HEK293T (cell line): Measurements from ENCODE around the gene PRKCZ.

ENCODE experiments used
- ARNT ChIP-seq: fragments of 450-650 bp; IDR thresholded peaks from 2 replicates; pipeline ENCODE4 v1.6.1; 2017; ENCODE audit warnings: mild to moderate bottlenecking
- CTBP1 ChIP-seq: fragments of 450-650 bp; IDR thresholded peaks from 2 replicates; pipeline ENCODE4 v1.6.1; 2016; ENCODE audit warnings: borderline replicate concordance
- ELF4 ChIP-seq: fragments of 450-650 bp; IDR thresholded peaks from 2 replicates; pipeline ENCODE4 v1.6.1; 2017; ENCODE audit warnings: antibody characterized with exemption
- FOXA1 ChIP-seq: fragments of 450-650 bp; IDR thresholded peaks from 2 replicates; pipeline ENCODE4 v1.6.1; 2016; ENCODE audit warnings: mild to moderate bottlenecking
- FOXK2 ChIP-seq: fragments of 450-650 bp; IDR thresholded peaks from 2 replicates; pipeline ENCODE4 v1.6.1; 2016; ENCODE audit warnings: mild to moderate bottlenecking
- FOXM1 ChIP-seq: fragments of 450-650 bp; IDR thresholded peaks from 2 replicates; pipeline ENCODE4 v1.6.1; 2017; ENCODE audit warnings: mild to moderate bottlenecking, borderline replicate concordance
- L3MBTL2 ChIP-seq: fragments of 450-650 bp; conservative IDR thresholded peaks from 2 replicates; pipeline ENCODE4 v1.6.1; 2016; ENCODE audit warnings: mild to moderate bottlenecking
- LEF1 ChIP-seq: fragments of 450-650 bp; IDR thresholded peaks from 2 replicates; pipeline ENCODE4 v1.6.1; 2017; ENCODE audit warnings: mild to moderate bottlenecking, borderline replicate concordance
- NFRKB ChIP-seq: fragments of 450-650 bp; IDR thresholded peaks from 2 replicates; pipeline ENCODE4 v1.6.1; 2016; ENCODE audit warnings: mild to moderate bottlenecking, moderate library complexity
- SUZ12 ChIP-seq: fragments of 450-650 bp; IDR thresholded peaks from 2 replicates; pipeline ENCODE4 v1.6.1; 2016; ENCODE audit warnings: mild to moderate bottlenecking
- TARDBP ChIP-seq: fragments of 450-650 bp; IDR thresholded peaks from 2 replicates; pipeline ENCODE4 v1.6.1; 2016
- ZNF384 ChIP-seq: fragments of 450-650 bp; IDR thresholded peaks from 2 replicates; pipeline ENCODE4 v1.6.1; 2016

DNA sequence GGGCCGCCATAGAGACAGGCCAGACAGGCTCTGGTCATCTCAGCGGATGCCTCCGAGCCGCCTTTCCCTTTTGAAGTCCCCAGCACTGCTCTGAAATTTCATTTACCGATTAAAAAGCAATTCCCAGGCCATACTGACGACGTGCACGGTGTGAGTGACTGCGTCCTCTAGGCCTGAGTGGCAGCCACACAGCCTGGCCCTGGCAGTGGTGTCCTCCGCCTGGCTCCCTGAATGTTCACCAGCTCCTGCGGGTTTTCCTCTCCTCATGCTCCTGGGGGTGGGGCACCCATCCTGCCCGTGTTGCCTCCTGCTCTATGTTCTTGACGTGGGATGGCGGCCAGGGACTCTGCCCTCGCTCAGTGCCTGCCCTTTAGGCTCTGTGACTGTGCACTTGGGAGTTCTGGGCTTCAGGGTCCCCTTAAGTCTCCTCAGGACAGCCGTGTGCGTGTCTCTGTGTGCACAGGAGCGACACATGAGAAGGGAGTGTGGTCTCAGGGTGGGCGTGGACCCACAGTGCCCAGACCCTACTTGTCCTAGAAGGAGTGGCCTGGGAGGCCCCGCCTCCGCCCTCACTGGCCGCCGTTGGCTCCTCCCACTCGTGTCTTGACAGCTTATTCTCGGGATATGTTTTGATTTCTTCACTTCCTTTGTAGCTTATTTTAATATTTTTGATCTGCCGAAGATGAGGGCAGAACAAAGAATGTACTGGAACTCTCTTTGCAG lies 181.5 kb downstream of the PRKCZ start:
- no peak for TF ChIP-seq SUZ12
- no peak for TF ChIP-seq LEF1
- TF ChIP-seq FOXA1: no peak
- no peak for TF ChIP-seq L3MBTL2
- TF ChIP-seq ZNF384: no peak
- no peak for TF ChIP-seq ARNT
- no peak for TF ChIP-seq FOXM1
- TF ChIP-seq TARDBP: no peak
- TF ChIP-seq CTBP1: no peak
- no peak for TF ChIP-seq ELF4
- TF ChIP-seq NFRKB: no peak
- no peak for TF ChIP-seq FOXK2
